ENCODE data around the gene D2HGDH.

- TF ChIP-seq CTCF (IDR thresholded peaks at IDR 0.05) (no peak), POLR2A (IDR thresholded peaks at IDR 0.05) (no peak), POLR2AphosphoS5 (IDR thresholded peaks at IDR 0.05; ENCODE audit: insufficient read depth in 1 of 2, low read depth in 1 of 2) (no peak)
Observed at GRCh38 chr2:241703032-241703604, 31.3 kb upstream of the D2HGDH start.

Measured in vagina (tissue), 2 donors.